NCI-H748 treated with DMSO at 0.1 percent for 48 hours (cell line): Measurements from ENCODE around the gene PTPRJ.

ENCODE experiments used
- DNase-seq: peaks from one replicate; lab custom pipeline; 2025; lab: John Stamatoyannopoulos, UW

Gene PTPRJ

DNA sequence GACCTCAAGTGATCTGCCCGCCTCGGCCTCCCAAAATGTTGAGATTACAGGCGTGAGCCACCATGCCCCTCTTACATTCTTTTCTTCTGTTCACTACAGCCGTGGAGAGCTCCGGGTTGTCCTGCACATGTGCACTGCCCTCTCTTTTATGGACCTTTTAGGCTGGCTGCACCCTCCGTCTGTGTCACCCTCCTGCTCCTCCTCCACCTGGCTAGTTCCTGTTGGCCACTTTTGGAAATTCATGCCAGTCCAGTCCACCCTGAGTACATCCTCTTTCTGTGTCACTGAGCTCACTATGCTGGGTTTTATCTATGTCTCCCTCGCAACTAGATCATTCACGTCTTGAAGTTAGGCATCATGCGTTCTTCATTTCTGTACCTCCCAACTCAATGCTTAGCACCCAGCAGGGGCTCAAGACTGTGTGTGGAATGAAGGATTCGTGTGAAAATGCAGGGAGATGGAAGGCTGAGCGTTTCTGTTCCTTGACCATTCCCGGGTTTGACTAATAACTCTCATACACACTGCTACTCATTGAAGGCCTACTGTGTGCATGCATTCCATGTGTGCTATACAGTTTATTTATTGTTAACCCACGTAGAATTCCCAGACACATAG, 60.6 kb downstream of the PTPRJ start:
- DNase-seq, result no peak

DNA sequence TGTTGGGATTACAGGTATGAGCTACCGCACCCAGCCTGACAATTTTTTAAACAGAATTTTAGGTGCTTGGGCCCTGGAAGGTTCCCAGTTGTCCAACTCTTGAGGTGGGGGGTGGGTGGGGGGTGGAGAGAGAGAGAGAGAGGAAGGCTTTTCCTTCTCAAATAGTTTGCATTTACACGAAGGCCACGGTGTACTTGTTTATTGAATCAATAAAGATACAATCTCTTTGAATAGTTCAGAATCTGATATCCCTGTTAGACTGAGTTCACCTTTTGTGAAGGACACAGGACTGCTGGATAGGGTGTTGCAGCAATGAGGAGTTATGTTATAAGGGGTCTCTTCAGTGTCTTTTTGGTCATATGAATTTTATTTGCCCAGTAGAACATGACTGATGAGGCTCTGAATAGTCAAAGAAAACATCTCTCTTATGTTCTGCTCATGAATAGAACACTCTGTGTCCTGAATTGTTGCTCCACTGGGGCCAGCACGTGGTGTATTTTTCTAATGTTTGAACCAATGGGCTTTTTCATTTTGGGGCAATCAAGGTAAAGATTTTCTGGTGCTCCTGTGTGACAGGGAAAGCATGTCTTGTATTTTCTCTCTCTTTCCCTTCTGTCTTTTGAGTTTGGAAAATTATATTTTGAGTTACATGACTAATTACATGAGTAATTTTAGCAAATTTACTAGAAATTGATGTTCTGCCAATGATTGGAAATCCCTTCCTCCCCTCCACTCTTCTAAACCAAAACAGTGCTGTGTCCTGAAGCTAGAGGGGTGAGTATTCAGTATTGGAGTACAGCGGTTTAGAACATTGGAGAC, 61.7 kb downstream of the PTPRJ start:
- no peak for DNase-seq

DNA sequence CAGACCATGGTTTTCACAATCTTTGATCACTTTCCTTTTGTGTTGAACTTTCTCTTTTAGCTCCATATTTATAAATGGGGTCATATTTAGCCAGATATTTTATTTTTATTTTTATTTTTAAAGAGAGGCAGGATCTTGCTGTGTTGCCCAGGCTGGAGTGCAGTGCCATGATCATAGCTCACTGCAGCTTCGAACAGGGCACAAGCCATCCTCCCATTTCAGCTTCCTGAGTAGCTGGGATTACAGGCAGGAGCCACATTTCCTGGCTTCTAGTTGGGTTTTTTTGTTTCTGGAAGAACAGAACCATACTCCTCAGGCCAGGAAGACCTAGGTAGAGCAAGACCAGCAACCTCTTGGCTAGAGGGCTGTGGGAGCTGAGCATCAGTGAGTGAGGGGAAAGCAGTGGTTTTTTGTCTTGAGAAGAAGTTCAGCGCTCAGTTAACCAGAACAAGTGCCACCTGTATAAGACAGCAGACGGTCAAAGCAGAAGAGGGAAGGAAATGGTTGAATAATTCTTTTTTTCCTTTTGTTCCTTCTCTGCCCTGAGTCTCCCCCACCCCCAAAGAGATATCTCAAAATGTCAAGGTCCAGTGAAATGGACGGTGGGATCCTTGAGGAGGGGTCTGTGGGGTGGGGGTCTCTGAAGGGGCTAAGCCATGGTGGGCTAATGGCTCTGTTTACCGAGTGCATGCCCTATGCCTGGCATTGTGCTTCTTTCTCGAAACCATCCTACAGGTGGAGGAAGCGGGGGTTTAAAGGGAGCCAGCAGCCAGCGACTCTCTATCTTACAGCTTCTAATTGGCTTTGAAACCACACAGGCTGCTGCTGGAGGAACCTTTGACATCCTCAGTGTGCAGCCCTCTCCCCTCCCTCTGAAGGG, 63.0 kb downstream of the PTPRJ start:
- DNase-seq, result no peak

DNA sequence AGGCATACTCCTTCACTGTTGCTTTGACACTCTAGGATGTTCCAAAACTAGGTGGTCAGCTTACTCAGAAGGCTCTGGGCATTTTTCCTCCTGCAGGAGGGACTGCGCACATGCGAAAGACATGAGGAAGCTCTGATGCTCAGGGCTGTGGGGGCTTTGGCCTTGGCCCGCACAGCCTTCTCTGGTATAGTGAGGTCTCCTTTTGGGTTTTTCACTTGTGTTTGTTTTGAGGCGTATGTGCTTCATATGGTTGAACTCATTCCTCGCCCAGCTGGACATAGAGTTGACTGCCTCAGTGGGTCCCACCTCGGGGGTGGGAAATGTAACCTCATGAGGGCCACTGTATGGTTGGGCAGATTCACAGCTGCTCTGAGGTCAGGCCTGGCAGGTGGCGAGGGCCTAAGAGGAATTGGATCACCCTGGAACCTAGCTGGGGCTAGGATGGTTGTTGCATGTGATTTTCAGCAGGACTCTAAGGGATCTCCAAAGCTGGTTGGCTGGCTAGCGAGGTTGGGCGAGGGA, 63.7 kb downstream of the PTPRJ start:
- no peak for DNase-seq

DNA sequence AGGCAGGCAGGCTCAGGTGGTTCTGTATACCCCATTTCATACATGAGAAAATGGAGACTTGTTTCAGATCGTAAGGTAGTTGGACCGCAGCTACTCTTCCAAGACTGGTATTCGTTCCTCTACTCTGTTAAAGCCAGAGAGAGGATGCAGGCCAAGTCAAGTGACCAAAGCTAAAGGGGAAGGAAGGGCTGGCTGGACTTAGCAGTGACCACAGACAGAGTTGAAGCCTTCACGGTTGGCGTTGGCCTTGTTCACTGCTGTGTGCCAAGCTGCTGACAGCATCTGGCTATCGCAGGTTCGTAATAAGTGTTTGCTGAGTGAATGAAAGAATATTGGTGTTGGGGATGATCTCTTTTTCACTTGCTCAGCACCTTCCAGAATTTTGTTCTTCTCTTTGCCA, 64.2 kb downstream of the PTPRJ start:
- DNase-seq, result no peak

DNA sequence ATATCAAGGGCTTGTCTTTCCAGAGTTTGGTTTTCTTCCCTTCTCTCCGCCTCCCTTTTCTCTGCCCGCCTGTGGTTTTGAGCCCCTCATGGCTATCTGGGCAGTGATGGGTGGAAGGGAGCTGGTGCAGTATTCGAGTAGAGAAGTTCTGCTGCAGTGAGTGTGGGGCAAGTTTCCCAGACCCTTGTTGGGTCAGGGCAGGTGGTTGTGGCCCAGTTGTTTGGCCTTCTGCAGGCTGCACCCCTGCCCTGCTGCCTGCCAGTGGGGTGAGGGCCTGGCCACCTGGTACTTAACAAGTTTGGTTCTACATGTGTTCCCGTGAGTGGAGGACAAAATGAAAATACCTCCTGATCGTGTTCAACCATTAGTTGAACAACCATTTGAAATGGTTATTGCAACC, 65.2 kb downstream of the PTPRJ start:
- DNase-seq, result no peak

DNA sequence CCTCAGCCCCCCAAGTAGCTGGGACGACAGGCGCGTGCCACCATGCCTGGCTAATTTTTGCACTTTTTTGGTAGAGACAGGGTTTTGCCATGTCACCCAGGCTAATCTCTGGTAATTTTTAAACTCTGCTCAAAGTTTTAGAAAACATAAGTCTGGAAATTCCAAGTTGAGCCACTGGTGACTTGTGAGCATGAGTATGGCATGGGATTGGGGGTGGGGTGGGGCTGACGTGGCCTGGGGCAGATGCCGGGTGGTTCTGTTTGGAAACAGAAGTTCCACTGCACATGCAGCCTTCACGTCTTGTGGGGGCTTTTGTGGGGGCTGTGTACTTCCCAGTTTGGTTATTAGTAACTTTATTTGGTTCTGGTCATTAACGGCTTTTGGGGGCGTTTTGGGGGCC, 67.3 kb downstream of the PTPRJ start:
- DNase-seq, result no peak

DNA sequence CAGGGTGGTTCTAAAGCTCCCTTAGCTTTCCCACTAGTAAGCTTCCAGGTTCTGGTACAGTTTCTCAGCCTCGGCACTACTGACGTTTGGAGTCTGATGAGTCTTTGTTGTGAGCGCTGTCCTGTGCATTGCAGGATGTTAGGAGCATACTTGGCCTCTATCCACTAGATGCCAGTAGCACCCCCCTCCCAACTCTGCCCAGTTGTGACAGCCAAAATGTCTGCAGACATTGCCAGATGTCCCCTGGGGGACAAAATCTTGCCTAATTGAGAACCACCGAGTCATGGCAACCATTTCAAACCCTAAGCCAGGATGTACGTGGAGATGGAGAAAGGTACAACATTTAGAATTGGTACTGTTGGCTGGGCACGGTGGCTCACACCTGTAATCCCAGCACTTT, 68.7 kb downstream of the PTPRJ start:
- no peak for DNase-seq

DNA sequence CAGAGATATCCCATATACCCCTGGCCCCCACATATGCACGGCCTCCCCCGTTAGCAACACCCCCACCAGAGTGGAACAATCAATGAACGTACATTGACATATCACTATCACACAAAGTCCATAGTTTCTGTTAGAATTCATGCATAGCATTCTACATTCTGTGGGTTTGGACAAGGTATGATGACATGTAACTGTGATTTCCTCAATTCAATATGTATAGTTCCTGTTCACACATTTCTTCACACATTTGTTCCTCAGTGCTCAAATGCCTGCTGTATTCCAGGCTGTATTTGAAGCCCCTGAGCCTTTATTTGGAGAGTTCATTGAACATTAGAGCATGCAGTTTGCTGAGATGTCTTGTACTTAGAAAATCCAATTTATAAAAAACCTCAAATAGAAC, 69.9 kb downstream of the PTPRJ start:
- DNase-seq, result no peak

DNA sequence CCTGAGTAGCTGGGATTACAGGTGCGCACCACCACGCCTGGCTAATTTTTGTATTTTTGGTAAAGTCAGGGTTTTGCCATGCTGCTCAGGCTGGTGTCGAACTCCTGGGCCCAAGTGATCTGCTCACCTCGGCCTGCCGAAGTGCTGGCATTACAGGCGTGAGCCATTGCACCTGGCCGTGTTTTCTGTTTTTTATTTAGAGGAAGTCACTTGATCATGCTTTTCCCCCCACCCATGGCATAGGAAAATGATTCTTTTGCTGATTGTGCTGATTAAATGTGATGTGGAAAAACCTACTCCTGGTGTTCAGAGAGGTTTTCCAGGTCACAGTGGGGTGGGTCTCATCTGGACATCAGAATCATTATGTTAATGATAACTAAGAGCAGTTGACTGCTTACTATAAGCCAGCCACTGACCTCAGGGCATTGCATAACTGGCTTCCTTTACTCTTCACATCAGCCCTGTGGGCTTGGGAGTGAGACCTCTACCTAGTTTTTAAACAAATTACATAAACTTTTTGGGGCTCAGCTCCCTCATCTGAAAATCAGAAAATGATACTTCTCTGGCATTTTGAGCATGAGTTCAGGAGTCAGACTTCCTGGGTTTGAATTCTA, 71.0 kb downstream of the PTPRJ start:
- DNase-seq, result no peak

DNA sequence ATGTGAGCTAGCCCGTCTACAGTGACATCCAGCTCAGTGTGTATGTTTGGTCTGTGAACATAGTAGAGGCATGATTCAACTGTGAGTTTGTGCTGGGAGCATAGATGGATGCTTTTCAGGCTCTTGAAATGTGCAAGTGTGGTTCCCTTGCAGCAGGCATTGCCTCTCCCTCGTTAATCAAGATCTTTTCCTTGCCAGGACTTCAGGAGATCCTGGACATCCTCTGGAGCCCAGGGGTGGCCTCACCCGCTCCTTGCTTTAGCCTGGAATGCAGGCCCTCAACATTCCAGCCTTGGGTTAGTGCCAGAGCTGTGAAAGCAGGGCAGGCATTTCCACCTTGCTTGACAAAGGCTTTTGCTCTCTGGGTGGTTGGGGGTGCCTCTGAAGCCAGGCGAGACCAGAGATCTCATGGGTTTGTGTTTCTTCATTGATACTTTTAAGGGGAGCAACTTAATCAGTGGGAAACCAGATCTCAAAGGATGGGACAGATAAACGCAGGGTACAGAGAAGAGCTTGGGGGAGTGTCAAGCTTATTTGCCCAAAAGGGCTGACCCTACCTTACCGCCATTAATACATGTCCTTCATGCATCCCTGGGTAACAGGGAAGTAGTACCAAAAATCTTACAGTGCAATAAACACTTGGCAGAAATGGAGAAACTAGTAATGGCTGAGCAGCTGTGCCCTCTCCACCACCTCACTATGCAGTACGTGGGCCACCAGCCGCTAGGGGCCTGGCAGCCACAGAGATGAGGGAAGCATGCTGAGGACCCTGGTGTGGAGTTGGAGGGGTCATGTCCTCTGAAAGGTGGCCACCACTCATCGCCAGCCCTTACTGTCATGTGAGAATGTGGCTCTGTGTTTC, 72.1 kb downstream of the PTPRJ start:
- no peak for DNase-seq

DNA sequence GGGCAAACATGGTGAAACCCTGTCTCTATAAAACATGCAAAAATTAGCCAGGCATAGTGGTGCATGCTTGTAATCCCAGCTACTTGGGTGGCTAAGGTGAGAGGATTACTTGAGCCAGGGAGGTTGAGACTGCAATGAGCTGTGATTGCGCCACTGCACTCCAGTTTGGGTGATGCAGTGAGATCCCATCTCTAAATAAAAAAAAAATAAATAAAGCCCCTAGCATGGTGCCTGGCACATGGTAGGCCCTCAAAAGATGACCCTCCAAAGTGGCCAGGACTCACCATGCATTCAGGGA, 74.6 kb downstream of the PTPRJ start:
- DNase-seq, result no peak

DNA sequence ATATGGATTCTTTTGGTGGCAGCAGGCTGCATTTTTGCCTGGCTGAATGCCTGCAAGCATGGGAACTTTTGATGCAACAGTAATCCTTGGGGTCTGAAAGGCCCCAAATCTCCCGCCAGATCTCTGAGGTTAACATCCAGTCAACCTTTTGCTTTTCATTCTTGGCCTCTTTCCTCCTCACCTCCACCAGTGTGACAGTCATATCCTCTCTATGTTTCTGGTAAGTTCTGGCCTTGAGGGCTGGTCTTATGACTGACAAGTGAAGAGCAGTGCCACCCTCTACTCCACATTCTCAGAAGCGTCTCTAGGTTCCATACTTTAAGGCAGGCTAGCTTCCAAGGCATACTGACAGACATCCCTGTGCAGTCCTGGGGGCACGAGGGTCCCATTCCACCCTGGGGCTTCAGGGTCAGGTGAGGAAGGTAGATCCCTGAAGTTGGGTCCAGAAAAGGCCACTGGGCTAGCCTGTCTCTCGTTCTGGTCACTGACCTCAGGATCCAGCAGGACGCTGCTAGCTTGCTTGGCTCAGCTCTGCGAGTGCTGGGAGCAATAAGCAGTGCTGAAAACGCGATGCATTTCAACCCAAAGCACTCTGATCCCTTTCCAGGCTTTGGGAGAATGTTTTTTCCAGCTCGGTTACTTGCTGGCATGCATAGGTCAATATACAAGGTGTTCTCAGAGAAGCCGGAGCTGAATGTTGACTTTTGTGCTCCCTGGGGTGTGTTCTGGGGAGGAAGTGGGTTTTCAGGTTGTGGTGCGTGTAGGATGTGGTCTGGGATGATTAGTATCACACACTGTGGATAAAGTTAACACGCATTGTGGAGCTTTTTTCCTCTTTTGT, 75.2 kb downstream of the PTPRJ start:
- DNase-seq, result no peak

DNA sequence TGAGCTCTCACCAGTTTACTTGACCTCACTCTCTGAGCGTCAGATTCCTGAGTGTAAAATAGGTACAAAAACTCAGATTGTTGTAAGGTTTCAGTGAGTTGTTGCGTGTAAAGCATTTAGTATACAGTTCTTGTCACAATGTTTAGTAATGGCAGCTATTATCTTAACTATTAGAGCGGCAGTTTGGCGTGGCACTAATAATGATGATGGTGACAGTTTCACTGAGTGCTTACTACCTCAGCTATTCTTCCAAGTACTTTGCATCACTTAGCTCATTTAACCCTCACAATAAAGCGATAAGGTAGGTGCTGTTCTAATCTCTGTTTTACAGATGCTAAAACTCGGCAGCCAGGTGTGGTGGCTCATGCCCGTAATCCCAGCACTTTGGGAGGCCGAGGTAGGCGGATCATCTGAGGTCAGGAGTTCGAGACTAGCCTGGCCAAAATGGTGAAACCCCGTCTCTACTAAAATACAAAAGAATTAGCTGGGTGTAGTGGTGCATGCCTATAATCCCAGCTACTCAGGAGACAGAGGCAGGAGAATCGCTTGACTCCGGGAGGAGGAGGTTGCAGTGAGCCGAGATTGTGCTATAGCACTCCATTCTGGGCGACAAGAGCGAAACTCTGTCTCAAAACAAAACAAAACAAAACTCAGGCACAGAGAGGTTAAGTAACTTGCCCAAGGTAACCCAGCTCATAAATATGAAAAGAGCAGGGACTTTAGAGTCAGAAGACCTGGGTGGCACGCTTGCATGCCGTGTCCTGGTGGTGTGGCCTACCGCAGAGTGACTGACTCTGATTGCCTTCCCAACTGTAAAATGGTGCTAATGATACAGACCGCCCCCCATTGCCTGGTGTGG, 76.2 kb downstream of the PTPRJ start:
- no peak for DNase-seq

DNA sequence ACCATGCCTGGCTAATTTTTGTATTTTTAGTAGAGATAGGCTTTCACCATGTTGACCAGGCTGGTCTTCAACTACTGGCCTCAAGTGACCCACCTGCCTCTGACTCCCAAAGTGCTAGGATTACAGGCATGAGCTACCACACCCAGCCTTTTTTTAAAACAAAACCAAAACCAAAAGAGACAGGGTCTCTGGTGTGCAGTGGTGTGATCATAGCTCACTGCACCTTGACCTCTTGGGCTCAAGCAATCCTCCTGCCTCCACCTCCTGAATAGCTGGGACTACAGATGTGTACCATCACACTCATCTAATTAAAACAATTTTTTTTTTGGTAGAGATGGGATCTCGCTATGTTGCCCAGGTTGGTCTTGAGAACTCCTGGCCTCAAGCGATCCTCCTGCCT, 77.7 kb downstream of the PTPRJ start:
- DNase-seq, result no peak

DNA sequence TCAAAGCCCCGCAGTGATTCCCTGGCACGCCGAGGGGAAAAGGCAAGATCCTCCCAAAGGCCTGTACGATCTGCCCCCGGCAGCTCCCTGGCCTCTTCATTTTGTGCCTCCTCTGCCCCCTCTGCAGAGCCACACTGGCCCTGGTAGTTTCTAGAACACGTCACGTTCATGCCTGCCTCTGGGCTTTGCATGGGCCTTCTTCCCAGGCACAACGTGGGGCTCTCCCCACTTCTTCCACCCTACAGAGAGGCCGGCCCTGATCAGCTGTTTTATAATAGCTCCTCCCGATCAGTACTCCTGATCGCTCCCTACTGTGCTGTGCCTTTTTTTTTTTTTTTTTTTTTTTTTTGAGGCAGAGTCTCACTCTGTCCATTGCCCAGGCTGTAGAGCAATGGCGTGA, 78.4 kb downstream of the PTPRJ start:
- no peak for DNase-seq

DNA sequence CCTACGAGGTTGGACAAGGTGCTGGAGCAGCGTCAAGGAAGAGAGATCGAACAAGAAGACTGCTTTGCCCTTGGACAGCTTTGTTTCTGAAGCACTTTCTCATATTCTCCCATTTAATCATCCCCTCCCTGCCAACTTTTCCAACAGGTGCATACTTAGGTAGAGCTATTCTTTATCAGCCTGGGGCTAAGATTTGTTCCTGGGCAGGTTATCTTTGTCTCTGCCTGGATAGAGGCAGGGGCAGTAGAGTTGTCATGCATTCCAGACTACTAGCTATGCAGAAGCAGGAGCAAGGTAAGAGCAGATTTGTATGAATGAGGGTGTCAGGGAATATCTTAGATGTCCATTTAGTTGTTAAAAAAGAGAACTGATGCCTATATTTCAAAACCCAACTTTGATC, 82.3 kb downstream of the PTPRJ start:
- DNase-seq, result no peak

DNA sequence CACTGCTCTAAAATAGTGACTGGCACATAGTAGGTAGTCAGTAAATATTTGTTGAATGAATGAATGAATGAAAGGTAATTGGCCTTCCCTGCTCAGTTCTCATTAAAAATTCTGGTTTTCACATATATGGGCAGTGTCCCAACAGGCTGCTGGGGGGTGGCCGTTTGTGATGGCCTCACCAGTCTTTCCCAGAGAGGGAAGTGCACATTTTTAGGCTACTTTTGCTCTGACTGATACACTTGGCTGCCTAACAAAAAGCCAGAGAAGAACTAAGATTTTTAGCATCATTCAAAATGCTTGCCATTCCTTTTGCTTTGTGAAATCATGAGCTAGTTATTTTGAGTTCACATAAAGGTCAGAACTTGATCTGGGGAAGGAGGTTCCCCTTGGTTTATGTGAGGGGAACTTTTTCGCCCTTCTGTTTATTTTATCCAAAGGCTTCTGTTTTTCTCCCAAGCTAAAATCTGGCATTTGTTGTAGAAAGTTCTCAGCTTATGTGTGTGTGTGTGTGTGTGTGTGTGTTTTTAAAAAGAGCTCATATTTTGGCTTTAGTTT, 83.1 kb downstream of the PTPRJ start:
- no peak for DNase-seq

DNA sequence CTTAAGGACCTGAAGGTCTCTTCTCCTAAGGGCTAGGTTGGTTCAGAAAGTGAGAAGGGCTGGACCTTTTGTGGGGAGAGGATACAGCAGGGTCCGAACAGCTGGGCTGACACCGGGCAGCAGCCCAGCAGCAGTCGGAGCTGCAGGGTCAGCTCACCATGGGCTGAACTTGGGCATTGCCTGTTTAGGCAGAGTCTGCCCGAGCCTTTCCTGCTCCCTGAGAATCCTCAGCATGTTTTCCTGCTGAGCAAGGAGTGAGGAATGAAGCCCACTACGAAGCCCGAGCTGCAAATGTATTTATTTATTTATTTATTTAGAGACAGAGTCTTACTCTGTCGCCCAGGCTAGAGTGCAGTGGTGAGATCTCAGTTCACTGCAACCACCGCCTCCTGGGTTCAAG, 83.9 kb downstream of the PTPRJ start:
- DNase-seq, result no peak
